Activated naive CD4-positive, alpha-beta T cell treated with anti-CD3 and anti-CD28 coated beads for 36 hours (primary cell): ENCODE measurements around the gene CDC42EP5. TPM values are rescaled to one million over a fixed set of nuclear protein-coding genes. Genes with fewer than 3 reads are reported as not detected.

Experiments
- CTCF ChIA-PET: fragments of 350-600 bp; sonication (Branson Sonifier 250); formaldehyde crosslinking; loops from one replicate; lab custom pipeline; 2021; ENCODE audit warnings: antibody characterized with exemption; lab: Charles Lee
- DNase-seq: peaks from one replicate; pipeline ENCODE4 v3.0.0-alpha.2; 2020
- H3K27ac Mint-ChIP-seq: one replicate; pipeline ENCODE4 v1.8.0; 2021; ENCODE audit warnings: mild to moderate bottlenecking, mixed read lengths
- H3K27me3 Mint-ChIP-seq: one replicate; pipeline ENCODE4 v1.8.0; 2021; ENCODE audit warnings: low read depth, mixed read lengths
- H3K36me3 Mint-ChIP-seq: one replicate; pipeline ENCODE4 v1.8.0; 2021; ENCODE audit warnings: low read depth, mixed read lengths
- H3K4me1 Mint-ChIP-seq: one replicate; pipeline ENCODE4 v1.8.0; 2021; ENCODE audit warnings: low read depth, mixed read lengths
- H3K4me3 Mint-ChIP-seq: one replicate; pipeline ENCODE4 v1.8.0; 2021; ENCODE audit warnings: mild to moderate bottlenecking, moderate library complexity, mixed read lengths
- H3K9me3 Mint-ChIP-seq: one replicate; pipeline ENCODE4 v1.8.0; 2021; ENCODE audit warnings: mixed read lengths
- intact Hi-C: fragments of 100-400 bp; cut with micrococcal nuclease; formaldehyde crosslinking; loops from one replicate; pipeline ENCODE4 v1.15.1; 2023
- total RNA-seq, 2 experiments: library from RNA; stranded (reverse); gene quantifications; one replicate each; pipeline ENCODE4 v1.2.3, GENCODE V29; 2021

Gene CDC42EP5
- total RNA-seq, 2 experiments from 2014 or later = not detected

GRCh38 chr19:54435551-54436016, 37.5 kb downstream of the CDC42EP5 start:
- CTCF ChIA-PET = interaction anchor here (0.6 kb wide), 1 partner anchor 214 kb away, joined by 3 read pairs; no protein-coding TSS in a partner anchor

DNA sequence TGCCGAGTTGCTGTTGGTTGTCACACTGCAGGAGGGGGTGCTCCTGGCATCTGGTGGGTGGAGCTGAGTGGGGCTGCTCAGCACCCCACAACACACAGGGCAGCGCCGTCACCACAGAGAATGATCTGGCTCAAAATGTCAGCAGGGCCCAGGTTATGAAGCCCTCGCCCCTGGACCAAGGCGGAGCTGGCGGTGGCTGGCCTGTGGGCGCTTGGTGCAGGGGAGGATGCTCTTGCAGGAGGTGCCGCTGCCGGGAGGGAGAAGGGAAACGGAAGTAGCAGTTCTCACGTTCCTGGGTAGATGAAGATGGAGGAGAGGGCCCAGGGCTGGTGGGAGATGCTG, 38.3 kb downstream of the CDC42EP5 start:
- peaks cover 27% of the 10 kb centered on the region for H3K4me1 Mint-ChIP-seq
- peaks cover 2% of the 10 kb centered on the region for H3K36me3 Mint-ChIP-seq
- peak overlapping the region; percentile 37 for H3K27ac Mint-ChIP-seq
- H3K9me3 Mint-ChIP-seq = no peaks in the 10 kb centered on the region
- intact Hi-C loops = no loop called here
- peak overlapping the region; percentile 29 for H3K4me3 Mint-ChIP-seq
- CTCF ChIA-PET = interaction anchor here (0.6 kb wide), 1 partner anchor 214 kb away, joined by 3 read pairs; no protein-coding TSS in a partner anchor
- H3K27me3 Mint-ChIP-seq = no peaks in the 10 kb centered on the region
- DNase-seq = peak; percentile 21

More at GRCh38 chr19:54435551-54436016, 37.5 kb downstream of the CDC42EP5 start:
- Mint-ChIP-seq H3K4me3 (no peak overlapping the region), H3K9me3 (no peaks in the 10 kb centered on the region), H3K4me1 (peaks cover 28% of the 10 kb centered on the region), H3K27ac (no peak overlapping the region), H3K27me3 (no peaks in the 10 kb centered on the region), H3K36me3 (peaks cover 2% of the 10 kb centered on the region)
- DNase-seq = no peak
- intact Hi-C loops = no loop called here

- no peak for DNase-seq
- Mint-ChIP-seq H3K36me3 (peaks cover 2% of the 10 kb centered on the region), H3K9me3 (no peaks in the 10 kb centered on the region), H3K27me3 (peaks cover 3% of the 10 kb centered on the region), H3K27ac (no peak overlapping the region), H3K4me1 (peaks cover 27% of the 10 kb centered on the region), H3K4me3 (no peak overlapping the region)
- CTCF ChIA-PET = no interaction called here
- intact Hi-C loops = no loop called here
Measured at GRCh38 chr19:54434112-54434872, 38.8 kb downstream of the CDC42EP5 start.

DNA sequence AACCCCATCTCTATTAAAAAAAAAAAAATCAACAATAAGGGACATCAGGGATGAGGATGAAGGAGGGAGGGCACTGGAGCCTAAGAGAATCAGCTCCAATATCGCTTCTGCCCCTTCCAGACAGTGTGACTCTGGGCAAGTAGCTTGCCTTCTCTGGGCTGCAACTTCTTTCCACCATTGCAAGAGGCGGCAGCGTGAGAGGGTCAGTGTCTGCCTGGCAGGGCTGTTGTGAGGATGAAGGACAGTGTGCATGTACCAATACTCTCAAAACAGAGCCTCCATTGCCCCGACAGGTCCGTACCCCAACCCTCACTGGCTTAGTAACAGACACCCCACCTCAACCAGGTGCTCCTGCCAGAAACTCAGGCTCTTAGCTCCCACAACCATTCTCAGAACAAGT, 39.4 kb downstream of the CDC42EP5 start:
- no peak overlapping the region for H3K4me3 Mint-ChIP-seq
- CTCF ChIA-PET = interaction anchor here (0.7 kb wide), 1 partner anchor 30 kb away, joined by 3 read pairs; the partner anchor contains the start of gene LENG9
- no peaks in the 10 kb centered on the region for H3K9me3 Mint-ChIP-seq
- intact Hi-C loops = no loop called here
- no peak for DNase-seq
- H3K27me3 Mint-ChIP-seq = peaks cover 7% of the 10 kb centered on the region
- H3K27ac Mint-ChIP-seq = no peak overlapping the region
- peaks cover 2% of the 10 kb centered on the region for H3K36me3 Mint-ChIP-seq
- peaks cover 28% of the 10 kb centered on the region for H3K4me1 Mint-ChIP-seq

GRCh38 chr19:54432144-54432738, 40.9 kb downstream of the CDC42EP5 start:
- CTCF ChIA-PET = no interaction called here
- Mint-ChIP-seq H3K27ac (no peak overlapping the region), H3K36me3 (peaks cover 2% of the 10 kb centered on the region), H3K27me3 (peaks cover 11% of the 10 kb centered on the region), H3K4me1 (peaks cover 28% of the 10 kb centered on the region), H3K4me3 (no peak overlapping the region), H3K9me3 (no peaks in the 10 kb centered on the region)
- DNase-seq = no peak
- intact Hi-C loops = no loop called here

DNA sequence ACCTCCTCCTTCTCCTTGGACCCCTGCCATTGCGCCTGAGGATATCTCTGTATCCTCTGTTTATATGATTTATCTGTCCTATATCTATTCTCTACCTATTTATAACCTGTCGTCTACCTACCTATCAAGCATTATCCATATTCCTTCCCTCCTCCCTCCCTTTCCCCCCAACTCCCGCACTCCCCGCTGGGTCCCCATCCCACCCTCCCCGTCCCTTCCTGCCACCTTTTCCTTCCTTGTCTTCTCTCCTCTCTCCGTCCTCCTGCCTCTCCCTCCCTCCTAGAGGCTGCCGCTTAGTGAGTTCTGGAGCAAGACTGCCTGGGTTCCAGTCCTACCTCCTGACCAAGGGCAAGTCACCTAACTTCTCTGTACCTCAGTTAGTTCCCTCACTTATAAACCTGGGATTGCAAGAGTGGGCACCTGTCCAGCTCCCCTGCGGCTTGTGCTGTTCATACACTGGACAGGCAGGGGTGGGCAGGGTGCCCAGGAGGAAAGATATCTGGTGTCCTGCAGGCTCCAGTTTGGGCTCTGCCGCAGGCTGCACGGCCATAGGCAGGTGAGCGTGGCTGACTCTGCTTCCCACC, 41.7 kb downstream of the CDC42EP5 start:
- no peaks in the 10 kb centered on the region for H3K36me3 Mint-ChIP-seq
- intact Hi-C loops = no loop called here
- peaks cover 25% of the 10 kb centered on the region for H3K4me1 Mint-ChIP-seq
- peaks cover 15% of the 10 kb centered on the region for H3K27me3 Mint-ChIP-seq
- DNase-seq = no peak
- H3K27ac Mint-ChIP-seq = no peak overlapping the region
- H3K9me3 Mint-ChIP-seq = no peaks in the 10 kb centered on the region
- H3K4me3 Mint-ChIP-seq = no peak overlapping the region
- CTCF ChIA-PET = no interaction called here

DNA sequence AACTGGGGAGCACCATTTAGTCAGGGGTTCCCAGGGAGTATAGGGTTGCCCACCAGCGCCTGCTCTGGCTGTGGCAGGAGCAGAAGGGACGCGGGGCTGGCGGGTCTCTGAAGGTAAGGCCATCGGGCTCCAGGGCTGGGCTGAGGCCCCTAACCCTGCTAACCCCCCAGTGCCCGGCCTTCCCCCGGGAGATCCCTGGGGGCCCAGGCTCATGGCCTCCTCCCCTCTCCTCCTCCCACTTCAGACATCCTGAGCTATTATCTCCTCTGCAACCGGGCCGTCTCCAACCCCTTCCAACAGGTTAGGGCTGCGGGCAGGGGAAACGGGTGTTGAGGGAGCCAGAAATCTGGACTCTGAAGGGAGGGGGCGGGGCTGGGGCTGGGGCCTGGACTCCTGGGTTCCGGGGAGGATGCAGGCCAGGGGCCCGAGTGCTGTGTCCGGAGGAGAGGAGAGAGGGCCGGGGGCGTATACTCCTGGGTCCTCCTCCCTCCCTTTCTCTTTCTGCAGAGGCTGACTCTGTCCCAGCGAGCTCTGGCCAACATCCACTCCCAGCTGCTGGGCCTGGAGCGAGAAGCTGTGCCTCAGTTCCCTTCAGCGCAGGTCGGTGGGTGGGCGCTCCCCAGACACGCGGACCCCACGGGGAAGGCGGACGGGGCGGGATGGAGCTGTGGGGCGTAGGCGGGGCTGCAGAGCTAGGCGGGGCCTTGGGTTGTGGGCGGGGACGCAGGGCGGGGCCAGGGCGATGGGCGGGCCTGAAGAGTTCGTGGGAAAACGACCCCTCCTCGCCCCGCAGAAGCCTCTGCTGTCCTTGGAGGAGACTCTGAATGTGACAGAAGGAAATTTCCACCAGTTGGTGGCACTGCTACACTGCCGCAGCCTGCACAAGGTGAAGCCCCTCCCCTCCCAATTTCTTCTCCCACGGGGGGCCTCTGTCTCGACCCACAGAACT, 42.5 kb downstream of the CDC42EP5 start:
- DNase-seq = peak; percentile 51
- no peaks in the 10 kb centered on the region for H3K9me3 Mint-ChIP-seq
- H3K36me3 Mint-ChIP-seq = no peaks in the 10 kb centered on the region
- intact Hi-C loops = no loop called here
- peak overlapping the region; percentile 48 for H3K4me3 Mint-ChIP-seq
- H3K4me1 Mint-ChIP-seq = peaks cover 22% of the 10 kb centered on the region
- CTCF ChIA-PET = no interaction called here
- H3K27ac Mint-ChIP-seq = no peak overlapping the region
- H3K27me3 Mint-ChIP-seq = peaks cover 22% of the 10 kb centered on the region

DNA sequence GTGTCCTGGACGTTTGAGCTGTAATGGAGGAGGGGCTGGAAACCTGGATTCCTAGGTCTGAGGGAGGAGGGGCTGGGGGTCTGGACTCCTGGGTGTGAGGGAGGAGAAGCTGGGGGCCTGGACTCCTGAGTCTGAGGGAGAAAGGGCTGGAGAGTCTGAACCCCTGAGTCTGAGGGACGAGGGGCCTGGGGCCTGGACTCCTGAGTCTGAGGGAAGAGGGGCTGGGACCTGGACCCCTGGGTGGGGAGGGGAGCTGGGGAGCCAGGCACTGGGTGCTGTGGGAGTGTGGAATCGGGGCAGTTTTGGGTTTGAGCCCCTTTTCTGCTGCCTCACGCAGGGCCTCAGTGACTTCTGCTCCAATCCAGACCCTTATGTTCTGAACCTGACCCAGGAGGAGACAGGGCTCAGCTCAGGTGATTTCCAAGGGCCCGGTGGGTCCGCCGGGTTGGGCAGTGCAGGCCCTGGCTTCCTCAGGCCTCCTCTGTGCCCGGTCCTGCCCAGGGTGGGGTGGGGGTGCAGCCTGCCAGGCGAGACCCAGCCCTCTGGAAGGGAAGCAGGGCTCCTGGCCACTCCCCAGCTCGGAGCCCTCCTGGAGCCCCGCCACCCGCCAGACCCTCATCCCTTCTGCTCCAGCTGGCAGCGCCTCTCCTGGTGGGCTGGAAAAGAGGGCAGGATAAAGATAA, 43.4 kb downstream of the CDC42EP5 start:
- peaks cover 26% of the 10 kb centered on the region for H3K27me3 Mint-ChIP-seq
- peaks cover 17% of the 10 kb centered on the region for H3K4me1 Mint-ChIP-seq
- no peak overlapping the region for H3K27ac Mint-ChIP-seq
- no peak overlapping the region for H3K4me3 Mint-ChIP-seq
- DNase-seq = no peak
- intact Hi-C loops = no loop called here
- CTCF ChIA-PET = no interaction called here
- no peaks in the 10 kb centered on the region for H3K36me3 Mint-ChIP-seq
- no peaks in the 10 kb centered on the region for H3K9me3 Mint-ChIP-seq

- Mint-ChIP-seq H3K9me3 (no peaks in the 10 kb centered on the region), H3K36me3 (no peaks in the 10 kb centered on the region), H3K4me1 (peaks cover 13% of the 10 kb centered on the region), H3K27me3 (peaks cover 26% of the 10 kb centered on the region), H3K4me3 (no peak overlapping the region), H3K27ac (no peak overlapping the region)
- intact Hi-C loops = no loop called here
- CTCF ChIA-PET = no interaction called here
- no peak for DNase-seq
Measured at GRCh38 chr19:54429176-54429495, 44.0 kb downstream of the CDC42EP5 start.

DNA sequence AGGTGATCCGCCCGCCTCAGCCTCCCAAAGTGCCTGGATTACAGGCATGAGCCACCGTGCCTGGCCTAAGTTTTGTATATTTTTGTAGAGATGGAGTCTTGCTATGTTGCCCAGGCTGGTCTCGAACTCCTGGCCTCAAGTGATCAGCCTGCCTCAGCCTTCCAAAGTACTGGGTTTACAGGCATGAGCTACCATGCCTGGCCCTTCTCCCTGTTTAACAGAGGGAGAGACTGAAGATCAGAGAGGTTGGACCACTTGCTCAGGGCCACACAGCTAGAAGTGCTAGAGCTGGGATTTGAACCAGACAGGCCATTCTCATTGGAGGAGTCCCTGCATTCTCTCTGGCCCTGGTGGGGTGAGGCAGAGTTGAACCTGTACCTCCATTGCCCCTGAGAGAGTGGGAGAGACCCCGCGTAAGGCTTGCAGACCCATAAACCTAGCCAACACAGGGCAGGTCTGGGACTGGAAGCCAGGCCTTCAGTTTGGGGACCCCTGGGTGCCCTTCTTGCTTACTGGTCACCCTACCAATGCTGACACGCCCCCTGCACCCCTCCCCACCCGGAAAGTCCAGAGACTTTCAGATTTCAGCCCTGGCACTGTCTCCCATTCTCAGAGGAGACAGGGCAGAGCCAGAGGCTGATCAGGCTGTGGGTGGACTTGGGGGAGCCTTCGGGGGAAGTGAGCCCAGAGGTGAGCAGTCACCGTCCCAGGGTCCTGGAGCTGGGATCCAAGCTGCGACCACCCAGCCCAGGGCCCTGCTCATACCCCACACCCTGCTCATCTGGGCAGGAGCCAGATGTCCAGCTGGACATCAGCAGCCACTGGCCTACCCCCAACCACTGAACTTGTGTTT, 44.5 kb downstream of the CDC42EP5 start:
- no peak overlapping the region for H3K27ac Mint-ChIP-seq
- H3K27me3 Mint-ChIP-seq = peaks cover 29% of the 10 kb centered on the region
- no peaks in the 10 kb centered on the region for H3K36me3 Mint-ChIP-seq
- peaks cover 10% of the 10 kb centered on the region for H3K4me1 Mint-ChIP-seq
- no peaks in the 10 kb centered on the region for H3K9me3 Mint-ChIP-seq
- CTCF ChIA-PET = interaction anchor here (0.7 to 1.4 kb wide), 2 partner anchors 9 to 10 kb away, joined by 3 read pairs; no protein-coding TSS in a partner anchor
- H3K4me3 Mint-ChIP-seq = no peak overlapping the region
- intact Hi-C loops = no loop called here
- DNase-seq = no peak

DNA sequence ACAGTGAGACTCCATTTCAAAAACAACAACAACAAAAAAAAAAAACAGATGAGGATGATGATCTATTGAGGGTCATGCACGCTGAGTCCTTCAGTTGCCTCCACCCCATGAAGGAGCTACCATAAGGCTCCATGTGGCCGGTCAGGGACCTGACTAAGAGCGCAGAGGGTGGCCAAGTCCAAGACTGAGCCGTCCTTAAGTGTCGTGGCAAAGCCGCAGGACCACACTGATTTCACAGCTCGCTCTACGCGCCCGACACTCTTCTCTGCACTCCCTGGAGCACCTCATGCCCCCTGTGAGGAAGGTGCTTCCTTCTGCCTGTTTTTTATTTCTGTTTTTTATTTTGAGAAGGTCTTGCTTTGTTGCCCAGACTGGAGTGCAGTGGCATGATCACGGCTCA, 45.5 kb downstream of the CDC42EP5 start:
- Mint-ChIP-seq H3K27ac (no peak overlapping the region), H3K36me3 (no peaks in the 10 kb centered on the region), H3K9me3 (no peaks in the 10 kb centered on the region), H3K4me1 (peaks cover 10% of the 10 kb centered on the region), H3K4me3 (no peak overlapping the region), H3K27me3 (peaks cover 33% of the 10 kb centered on the region)
- intact Hi-C loops = no loop called here
- CTCF ChIA-PET = interaction anchor here (0.7 to 1.4 kb wide), 2 partner anchors 10 to 11 kb away, joined by 3 read pairs; no protein-coding TSS in a partner anchor
- no peak for DNase-seq
